ENCODE results near the gene NME9. TPM values are rescaled to one million over a fixed set of nuclear protein-coding genes. Genes with fewer than 3 reads are reported as not detected.

NME9 gene
- total RNA-seq, 5 donors from 2014 or later (not counting 1 experiment from before 2014, with no cell fraction given) = 0.51 to 1.3 (median 0.88) TPM

DNA sequence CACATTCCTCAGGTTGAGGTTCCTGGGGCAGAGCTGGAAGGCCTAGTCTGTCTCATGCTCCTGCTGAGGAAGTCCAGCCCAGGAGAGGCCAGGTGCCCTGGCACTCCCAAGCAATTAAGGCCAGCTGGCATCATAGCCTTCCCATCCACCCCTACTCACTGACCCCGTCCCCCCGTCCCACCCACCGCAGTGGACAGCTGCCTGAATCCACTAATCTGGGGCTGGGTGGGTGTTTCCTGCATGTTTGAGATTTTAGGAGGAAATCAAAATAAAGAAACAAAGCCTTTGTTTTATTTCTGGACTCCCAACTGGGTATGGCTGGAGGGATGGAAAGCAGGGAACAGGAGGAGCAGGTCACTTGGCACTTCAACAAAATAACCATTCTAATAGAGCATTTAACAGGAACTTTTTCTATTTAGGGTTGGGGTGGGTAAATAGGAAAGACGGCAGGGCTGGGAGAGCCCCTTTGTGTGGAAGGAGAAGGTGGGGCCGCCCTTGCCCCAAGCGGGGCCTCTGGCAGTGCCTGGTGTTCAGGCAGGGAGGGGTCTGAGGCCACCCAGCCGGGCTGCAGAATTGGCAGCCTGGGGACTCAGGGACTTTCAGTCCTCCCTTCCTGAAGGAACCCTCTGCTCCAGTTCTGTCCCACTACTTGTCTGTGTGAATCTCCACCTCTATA, 27.2 kb upstream of the NME9 start:
- no CpG with 5 or more reads among the region's 7 CpGs for WGBS (ENCODE audit: insufficient coverage)
- Mint-ChIP-seq H3K27me3 (peaks cover 3 to 4% of the 10 kb centered on the region in 2 donors), H3K4me1 (no peaks in the 10 kb centered on the region), H3K27ac (no peak overlapping the region), H3K9me3 (no peaks in the 10 kb centered on the region), H3K36me3 (no peaks in the 10 kb centered on the region), H3K4me3 (no peak overlapping the region)
- H3K27me3 ChIP-seq (replicated peaks in 1 of 2; ENCODE audit: control insufficient read depth in 2 of 2, extremely low read depth in 1 of 2, insufficient read depth in 2 of 2, low read length in 1 of 2) = peaks cover 0 to 9% of the 10 kb centered on the region in 2 experiments
- ChIA-PET POLR2A (no interaction called here), CTCF (no interaction called here)
- no peak for DNase-seq
- no peak overlapping the region for H3K27ac ChIP-seq (ENCODE audit: low read length)
- H3K4me3 ChIP-seq (ENCODE audit: control insufficient read depth in 1 of 2, extremely low read depth in 1 of 2, low read length in 1 of 2) = no peak overlapping the region
- no peaks in the 10 kb centered on the region for H3K4me1 ChIP-seq (ENCODE audit: control insufficient read depth in 1 of 2, extremely low read depth in 1 of 2, insufficient read depth in 2 of 2, low read length in 2 of 2)
- H3K36me3 ChIP-seq (ENCODE audit: control insufficient read depth in 2 of 2, extremely low read depth in 1 of 2, insufficient read depth in 1 of 2, low read length in 1 of 2) = no peaks in the 10 kb centered on the region
- no peaks in the 10 kb centered on the region for H3K9me3 ChIP-seq
- no peak for ATAC-seq (replicated peaks in 1 of 4)

DNA sequence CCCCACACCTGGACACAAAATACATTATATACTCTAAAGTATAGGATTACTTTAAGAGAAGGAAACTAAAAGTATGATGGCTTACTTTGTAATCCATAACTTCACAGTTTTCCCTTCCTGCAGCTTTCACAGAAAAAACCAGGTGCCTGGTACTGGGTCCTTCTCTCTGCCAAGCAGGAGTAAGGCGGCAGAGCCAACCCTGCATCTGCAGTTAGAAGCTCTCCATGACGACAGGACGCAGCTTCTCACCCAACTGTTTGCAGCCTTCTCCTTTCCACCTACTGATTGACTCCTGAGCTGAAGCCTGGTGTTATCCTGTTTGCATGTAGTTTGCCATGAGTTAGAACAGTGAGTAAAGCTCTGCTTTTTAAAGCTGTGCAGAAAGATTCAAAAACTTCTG, 25.4 kb upstream of the NME9 start:
- no peaks in the 10 kb centered on the region for H3K36me3 Mint-ChIP-seq
- no peaks in the 10 kb centered on the region for H3K36me3 ChIP-seq (ENCODE audit: control insufficient read depth in 2 of 2, extremely low read depth in 1 of 2, insufficient read depth in 1 of 2, low read length in 1 of 2)
- WGBS (ENCODE audit: insufficient coverage) = no CpG with 5 or more reads among the region's 3 CpGs
- ChIA-PET POLR2A (no interaction called here), CTCF (no interaction called here)
- no peak overlapping the region for H3K4me3 ChIP-seq (ENCODE audit: control insufficient read depth in 1 of 2, extremely low read depth in 1 of 2, low read length in 1 of 2)
- H3K27me3 ChIP-seq (replicated peaks in 1 of 2; ENCODE audit: control insufficient read depth in 2 of 2, extremely low read depth in 1 of 2, insufficient read depth in 2 of 2, low read length in 1 of 2) = peaks cover 0 to 12% of the 10 kb centered on the region in 2 experiments
- no peak overlapping the region for H3K27ac ChIP-seq (ENCODE audit: low read length)
- H3K27ac Mint-ChIP-seq = no peak overlapping the region
- peaks cover 3 to 5% of the 10 kb centered on the region in 2 donors for H3K27me3 Mint-ChIP-seq
- H3K4me3 Mint-ChIP-seq = no peak overlapping the region
- no peaks in the 10 kb centered on the region for H3K4me1 ChIP-seq (ENCODE audit: control insufficient read depth in 1 of 2, extremely low read depth in 1 of 2, insufficient read depth in 2 of 2, low read length in 2 of 2)
- H3K9me3 ChIP-seq = no peaks in the 10 kb centered on the region
- ATAC-seq (replicated peaks in 1 of 4) = no peak
- no peaks in the 10 kb centered on the region for H3K9me3 Mint-ChIP-seq
- H3K4me1 Mint-ChIP-seq = no peaks in the 10 kb centered on the region
- DNase-seq = no peak

DNA sequence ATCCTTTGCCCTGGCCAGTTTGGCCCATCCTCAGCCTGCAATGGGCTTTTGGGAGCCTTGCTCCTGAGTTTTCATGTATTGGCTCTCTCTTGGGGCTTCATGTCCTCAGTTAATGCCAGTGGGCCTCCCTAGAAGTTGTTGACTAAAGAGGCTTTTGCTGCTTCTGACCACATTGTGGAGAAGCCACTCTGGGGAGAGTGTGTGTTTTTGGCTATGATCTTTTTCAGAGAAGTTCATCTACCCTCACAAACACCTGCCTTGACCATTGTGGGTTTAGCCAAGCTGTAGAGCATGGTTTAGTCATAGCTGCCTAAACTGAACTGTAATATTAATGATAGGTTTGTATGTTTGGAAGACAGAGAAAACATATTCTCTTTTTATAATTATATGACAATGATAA, 24.7 kb upstream of the NME9 start:
- no peak for DNase-seq
- ChIA-PET CTCF (no interaction called here), POLR2A (no interaction called here)
- Histone ChIP-seq H3K36me3 (ENCODE audit: control insufficient read depth in 2 of 2, extremely low read depth in 1 of 2, insufficient read depth in 1 of 2, low read length in 1 of 2) (no peaks in the 10 kb centered on the region), H3K4me3 (ENCODE audit: control insufficient read depth in 1 of 2, extremely low read depth in 1 of 2, low read length in 1 of 2) (no peak overlapping the region), H3K4me1 (ENCODE audit: control insufficient read depth in 1 of 2, extremely low read depth in 1 of 2, insufficient read depth in 2 of 2, low read length in 2 of 2) (no peaks in the 10 kb centered on the region), H3K9me3 (no peaks in the 10 kb centered on the region), H3K27me3 (replicated peaks in 1 of 2; ENCODE audit: control insufficient read depth in 2 of 2, extremely low read depth in 1 of 2, insufficient read depth in 2 of 2, low read length in 1 of 2) (peaks cover 0 to 19% of the 10 kb centered on the region in 2 experiments), H3K27ac (ENCODE audit: low read length) (no peak overlapping the region)
- no peaks in the 10 kb centered on the region for H3K4me1 Mint-ChIP-seq
- H3K4me3 Mint-ChIP-seq = no peak overlapping the region
- H3K36me3 Mint-ChIP-seq = no peaks in the 10 kb centered on the region
- no peak for ATAC-seq (replicated peaks in 1 of 4)
- no peak overlapping the region for H3K27ac Mint-ChIP-seq
- peaks cover 3 to 8% of the 10 kb centered on the region in 2 donors for H3K27me3 Mint-ChIP-seq
- H3K9me3 Mint-ChIP-seq = no peaks in the 10 kb centered on the region

DNA sequence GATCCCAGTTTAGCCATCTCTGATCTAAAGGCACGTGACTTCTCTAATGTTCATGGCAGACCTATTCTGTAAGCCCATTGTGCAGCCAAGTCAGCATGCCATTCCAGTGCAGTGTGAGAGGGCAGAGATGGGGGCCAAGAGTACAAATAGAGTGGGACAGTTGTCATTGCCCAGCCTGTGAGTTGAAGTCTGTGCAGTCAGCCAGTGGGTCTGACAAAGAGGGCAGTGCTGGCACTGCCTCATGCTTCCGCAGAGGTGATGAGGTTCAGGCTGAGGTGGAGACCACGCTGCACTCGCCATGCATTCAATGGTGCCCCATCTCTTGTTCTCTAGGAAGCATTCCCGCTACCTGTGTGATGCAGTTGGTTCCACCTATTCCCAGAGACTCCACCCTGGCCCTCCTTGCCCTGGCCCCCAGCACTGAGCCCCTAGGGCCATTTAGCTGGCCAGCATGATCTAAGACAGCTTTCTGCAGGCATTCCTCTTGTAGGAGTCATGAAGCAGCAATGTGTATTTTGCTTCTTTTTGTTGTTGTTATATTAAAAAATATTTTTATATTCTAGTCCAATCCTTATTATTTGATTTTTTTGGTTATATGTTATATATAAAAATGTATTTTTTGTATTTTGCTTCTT, 22.4 kb upstream of the NME9 start:
- ATAC-seq (replicated peaks in 1 of 4) (no peak), DNase-seq (no peak)
- Mint-ChIP-seq H3K4me1 (peaks cover 10 to 11% (median 10%) of the 10 kb centered on the region in 3 donors), H3K36me3 (no peaks in the 10 kb centered on the region), H3K9me3 (peaks cover 0 to 3% (median 0%) of the 10 kb centered on the region in 3 donors), H3K4me3 (no peak overlapping the region), H3K27me3 (peaks cover 12 to 24% of the 10 kb centered on the region in 2 donors), H3K27ac (no peak overlapping the region)
- peaks cover 0 to 8% of the 10 kb centered on the region in 2 experiments for H3K4me1 ChIP-seq (ENCODE audit: control insufficient read depth in 1 of 2, extremely low read depth in 1 of 2, insufficient read depth in 2 of 2, low read length in 2 of 2)
- no peak overlapping the region for H3K4me3 ChIP-seq (ENCODE audit: control insufficient read depth in 1 of 2, extremely low read depth in 1 of 2, low read length in 1 of 2)
- POLR2A ChIA-PET = no interaction called here
- 93% methylated on average over 4 of the region's 5 CpGs for WGBS (ENCODE audit: insufficient coverage)
- CTCF ChIA-PET = interaction anchor here in 1 of 2 donors (0.5 kb wide), 1 partner anchor 11 kb away, joined by 6 read pairs; no protein-coding TSS in a partner anchor
- H3K27me3 ChIP-seq (replicated peaks in 1 of 2; ENCODE audit: control insufficient read depth in 2 of 2, extremely low read depth in 1 of 2, insufficient read depth in 2 of 2, low read length in 1 of 2) = peaks cover 0 to 33% of the 10 kb centered on the region in 2 experiments
- H3K36me3 ChIP-seq (ENCODE audit: control insufficient read depth in 2 of 2, extremely low read depth in 1 of 2, insufficient read depth in 1 of 2, low read length in 1 of 2) = no peaks in the 10 kb centered on the region
- H3K27ac ChIP-seq (ENCODE audit: low read length) = no peak overlapping the region
- no peaks in the 10 kb centered on the region for H3K9me3 ChIP-seq

DNA sequence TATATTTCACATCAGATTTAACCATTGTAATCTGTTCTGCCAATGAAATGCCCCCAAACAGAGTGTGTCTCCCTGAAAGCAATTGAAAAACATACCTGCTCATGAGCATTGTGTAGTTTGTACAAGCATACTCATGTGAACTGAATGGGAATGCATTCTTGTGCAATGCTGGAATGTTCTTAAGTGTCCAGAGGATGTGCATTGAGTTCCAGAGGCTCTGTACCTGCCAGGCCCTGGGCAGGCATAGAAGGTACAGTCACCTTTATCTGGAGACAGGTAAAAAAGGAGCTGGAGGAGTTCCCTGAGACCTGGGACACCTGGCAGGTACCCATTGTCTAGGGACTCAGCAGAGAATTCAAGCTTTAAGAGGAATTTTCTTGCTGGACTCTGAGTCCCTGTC, 21.5 kb upstream of the NME9 start:
- peaks cover 0 to 8% of the 10 kb centered on the region in 2 experiments for H3K4me1 ChIP-seq (ENCODE audit: control insufficient read depth in 1 of 2, extremely low read depth in 1 of 2, insufficient read depth in 2 of 2, low read length in 2 of 2)
- H3K27me3 Mint-ChIP-seq = peaks cover 19 to 33% of the 10 kb centered on the region in 2 donors
- no peak overlapping the region for H3K4me3 Mint-ChIP-seq

DNA sequence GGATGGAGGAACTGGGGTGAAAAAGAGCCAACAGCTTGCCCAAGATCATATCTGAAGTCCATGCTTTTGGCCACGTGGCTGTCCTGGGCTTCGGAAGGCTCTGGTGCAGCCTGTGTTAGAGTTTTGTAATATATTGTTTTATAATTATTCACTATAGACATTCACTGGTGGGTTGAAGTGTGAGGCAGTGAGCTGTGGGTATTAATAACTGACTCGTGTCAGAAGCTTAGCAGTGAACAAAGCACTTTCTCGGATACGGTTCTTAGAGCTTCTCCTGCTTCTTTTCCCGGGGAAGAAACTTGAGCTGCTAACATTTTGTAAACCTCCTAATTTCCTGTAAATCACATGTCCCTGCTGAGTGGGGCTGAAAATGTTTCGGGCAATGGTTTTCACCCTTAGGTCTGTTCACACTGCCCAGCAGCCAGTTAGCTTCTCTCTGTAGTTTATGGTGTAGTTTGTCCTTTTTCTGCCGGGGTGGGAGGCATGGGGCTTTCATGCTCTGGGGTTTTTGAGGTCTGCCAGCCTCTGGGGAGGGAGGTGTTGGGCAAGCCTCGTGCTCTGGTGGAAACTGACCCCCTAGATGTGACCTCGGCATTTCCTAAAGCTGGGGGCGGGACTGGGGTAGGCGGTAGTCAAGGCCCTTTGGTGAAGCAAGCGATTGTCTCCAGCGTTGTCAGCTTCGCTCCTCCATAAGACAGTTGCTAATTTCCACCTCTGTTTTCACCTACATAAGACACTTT, 20.4 kb upstream of the NME9 start:
- H3K9me3 ChIP-seq = no peaks in the 10 kb centered on the region
- peaks cover 0 to 3% (median 0%) of the 10 kb centered on the region in 3 donors for H3K9me3 Mint-ChIP-seq
- POLR2A ChIA-PET = no interaction called here
- no peaks in the 10 kb centered on the region for H3K36me3 ChIP-seq (ENCODE audit: control insufficient read depth in 2 of 2, extremely low read depth in 1 of 2, insufficient read depth in 1 of 2, low read length in 1 of 2)
- H3K27me3 ChIP-seq (replicated peaks in 1 of 2; ENCODE audit: control insufficient read depth in 2 of 2, extremely low read depth in 1 of 2, insufficient read depth in 2 of 2, low read length in 1 of 2) = peaks cover 0 to 43% of the 10 kb centered on the region in 2 experiments
- no peaks in the 10 kb centered on the region for H3K36me3 Mint-ChIP-seq
- H3K4me1 ChIP-seq (ENCODE audit: control insufficient read depth in 1 of 2, extremely low read depth in 1 of 2, insufficient read depth in 2 of 2, low read length in 2 of 2) = peaks cover 0 to 8% of the 10 kb centered on the region in 2 experiments
- 79% methylated on average over 8 of the region's 15 CpGs for WGBS (ENCODE audit: insufficient coverage)
- CTCF ChIA-PET = interaction anchor here (0.6 to 0.8 kb wide), 3 partner anchors 8 to 18 kb away, joined by 3 to 10 read pairs (median 9); no protein-coding TSS in a partner anchor
- H3K4me3 Mint-ChIP-seq = no peak overlapping the region
- no peak overlapping the region for H3K27ac Mint-ChIP-seq
- H3K27me3 Mint-ChIP-seq = peaks cover 21 to 41% of the 10 kb centered on the region in 2 donors
- H3K27ac ChIP-seq (ENCODE audit: low read length) = no peak overlapping the region
- DNase-seq (no peak), ATAC-seq (replicated peaks in 1 of 4) (no peak)
- H3K4me3 ChIP-seq (ENCODE audit: control insufficient read depth in 1 of 2, extremely low read depth in 1 of 2, low read length in 1 of 2) = no peak overlapping the region
- H3K4me1 Mint-ChIP-seq = peaks cover 10 to 13% (median 11%) of the 10 kb centered on the region in 3 donors

More for the DNA sequence above, 21.5 kb upstream of the NME9 start:
- ChIA-PET POLR2A (no interaction called here), CTCF (interaction anchor here (0.5 to 0.9 kb wide), 4 partner anchors 10 to 663 kb away, joined by 3 to 6 read pairs (median 4); no protein-coding TSS in a partner anchor)
- peaks cover 0 to 38% of the 10 kb centered on the region in 2 experiments for H3K27me3 ChIP-seq (replicated peaks in 1 of 2; ENCODE audit: control insufficient read depth in 2 of 2, extremely low read depth in 1 of 2, insufficient read depth in 2 of 2, low read length in 1 of 2)
- H3K9me3 ChIP-seq = no peaks in the 10 kb centered on the region
- peaks cover 10 to 13% (median 11%) of the 10 kb centered on the region in 3 donors for H3K4me1 Mint-ChIP-seq
- no peaks in the 10 kb centered on the region for H3K36me3 ChIP-seq (ENCODE audit: control insufficient read depth in 2 of 2, extremely low read depth in 1 of 2, insufficient read depth in 1 of 2, low read length in 1 of 2)
- no peak overlapping the region for H3K27ac Mint-ChIP-seq
- no peak overlapping the region for H3K4me3 ChIP-seq (ENCODE audit: control insufficient read depth in 1 of 2, extremely low read depth in 1 of 2, low read length in 1 of 2)
- peaks cover 0 to 3% (median 0%) of the 10 kb centered on the region in 3 donors for H3K9me3 Mint-ChIP-seq
- no peak for DNase-seq
- H3K36me3 Mint-ChIP-seq = no peaks in the 10 kb centered on the region
- H3K27ac ChIP-seq (ENCODE audit: low read length) = no peak overlapping the region
- ATAC-seq (replicated peaks in 1 of 4) = no peak

Data from T-cell (primary cell).